HepG2 (cell line): ENCODE data around the gene FAM222B. TPM values are rescaled to one million over a fixed set of nuclear protein-coding genes. Genes with fewer than 3 reads are reported as not detected.

Source experiments
- ATM ChIP-seq: fragments of 450-650 bp; IDR thresholded peaks from 2 replicates; pipeline ENCODE4 v1.7.1; 2017; ENCODE audit warnings: mild to moderate bottlenecking, borderline replicate concordance
- GABPA ChIP-seq, 2 experiments: IDR thresholded peaks; 2 replicates each; pipeline ENCODE4 v1.6.1; 2011 to 2016; ENCODE audit warnings: low read depth in 2 of 2, low read length in 1 of 2, missing biosample characterization in 1 of 2, missing genetic modification characterization in 1 of 2
- HBP1 ChIP-seq: IDR thresholded peaks from 2 replicates; pipeline ENCODE4 v1.6.1; 2016; ENCODE audit warnings: low read depth, control low read depth
- HHEX ChIP-seq: IDR thresholded peaks from 2 replicates; pipeline ENCODE4 v1.6.1; 2016; ENCODE audit warnings: control low read depth
- NR2F1 ChIP-seq, 2 experiments: fragments of 450-650 bp in 1 of 2; formaldehyde crosslinking in 1 of 2; IDR thresholded peaks; 2 replicates each; pipeline versions ENCODE4 v1.5.0 to v1.6.1; 2016 to 2020; ENCODE audit warnings: mild to moderate bottlenecking in 1 of 2, missing compliant biosample characterization in 1 of 2, missing genetic modification reagents in 1 of 2, moderate library complexity in 1 of 2
- PHF8 ChIP-seq: sonication (generic); formaldehyde crosslinking; IDR thresholded peaks from 2 replicates; pipeline ENCODE4 v1.5.0; 2020; ENCODE audit warnings: missing genetic modification reagents
- PRMT3 ChIP-seq: sonication (generic); formaldehyde crosslinking; IDR thresholded peaks from 2 replicates; pipeline ENCODE4 v1.8.1; 2022; ENCODE audit warnings: low read depth, mild to moderate bottlenecking, moderate library complexity, missing genetic modification reagents, borderline replicate concordance
- SATB2 ChIP-seq: sonication (generic); formaldehyde crosslinking; IDR thresholded peaks from 2 replicates; pipeline ENCODE4 v1.5.0; 2020; ENCODE audit warnings: missing genetic modification reagents
- TGIF2 ChIP-seq: IDR thresholded peaks from 2 replicates; pipeline ENCODE4 v1.6.1; 2016; ENCODE audit warnings: control low read depth, missing compliant biosample characterization
- ZFP82 ChIP-seq: sonication (generic); formaldehyde crosslinking; IDR thresholded peaks from 2 replicates; pipeline ENCODE4 v1.5.1; 2020; ENCODE audit warnings: mild to moderate bottlenecking, missing genetic modification reagents, borderline replicate concordance
- ZNF207 ChIP-seq: fragments of 450-650 bp; IDR thresholded peaks from 2 replicates; pipeline ENCODE4 v1.6.1; 2016; ENCODE audit warnings: antibody characterized with exemption, borderline replicate concordance
- ZNF564 ChIP-seq: sonication (generic); formaldehyde crosslinking; IDR thresholded peaks from 2 replicates; pipeline ENCODE4 v1.8.1; 2023; ENCODE audit warnings: mild to moderate bottlenecking, missing genetic modification reagents
- ZNF879 ChIP-seq: sonication (generic); formaldehyde crosslinking; IDR thresholded peaks from 2 replicates; pipeline ENCODE4 v1.8.1; 2023; ENCODE audit warnings: missing genetic modification reagents
- polyA plus RNA-seq, 8 experiments: library from polyadenylated mRNA; depleted of rRNA in 3 of 8; stranded (reverse) in 7 of 8; unstranded in 1 of 8; fragments of >200 nt; fragmentation: Illumina TruSeq in 4 of 8; extraction: Trizol in 4 of 8; gene quantifications; 2 replicates each; pipeline versions ENCODE4 v1.2.1 to v1.2.3, GENCODE V29; 2011 to 2016; ENCODE audit warnings: low read depth in 4 of 8, missing spikeins in 1 of 8, mixed read lengths in 1 of 8; ENCODE audit not compliant: insufficient read depth in 1 of 8
- total RNA-seq, 5 experiments: library from RNA; depleted of rRNA; stranded (reverse); fragments of >200 nt; fragmentation: Illumina TruSeq; extraction: Trizol; gene quantifications; 2 replicates each; pipeline ENCODE4 v1.2.3, GENCODE V29; 2016; ENCODE audit warnings: low read depth in 1 of 5
- TF ChIP-seq, protein P1 (sequence below): sonication (generic); formaldehyde crosslinking; IDR thresholded peaks from 2 replicates; pipeline ENCODE4 v1.9.0; 2021; ENCODE audit warnings: missing genetic modification reagents, borderline replicate concordance
- TF ChIP-seq, protein P2 (sequence below): sonication (generic); formaldehyde crosslinking; IDR thresholded peaks from 2 replicates; pipeline ENCODE4 v1.4.0; 2020; ENCODE audit warnings: missing genetic modification reagents, borderline replicate concordance
- TF ChIP-seq, protein P3 (sequence below): sonication (generic); formaldehyde crosslinking; conservative IDR thresholded peaks from 2 replicates; pipeline ENCODE4 v1.4.0; 2020; ENCODE audit warnings: mild to moderate bottlenecking, missing genetic modification reagents, moderate library complexity
- TF ChIP-seq, protein P4 (sequence below): sonication (generic); formaldehyde crosslinking; IDR thresholded peaks from 2 replicates; pipeline ENCODE4 v1.4.0; 2020; ENCODE audit warnings: missing genetic modification reagents, borderline replicate concordance

Gene FAM222B
- total and polyA plus RNA-seq, 2 of the 13 experiments (the other 11 are each of a cell fraction or from before 2014, with no cell fraction given), result 3.5 to 7.3 TPM

GRCh38 chr17:28788100-28788499 is 54.5 kb downstream of the FAM222B start (continued):
- TF ChIP-seq, protein P1, sequence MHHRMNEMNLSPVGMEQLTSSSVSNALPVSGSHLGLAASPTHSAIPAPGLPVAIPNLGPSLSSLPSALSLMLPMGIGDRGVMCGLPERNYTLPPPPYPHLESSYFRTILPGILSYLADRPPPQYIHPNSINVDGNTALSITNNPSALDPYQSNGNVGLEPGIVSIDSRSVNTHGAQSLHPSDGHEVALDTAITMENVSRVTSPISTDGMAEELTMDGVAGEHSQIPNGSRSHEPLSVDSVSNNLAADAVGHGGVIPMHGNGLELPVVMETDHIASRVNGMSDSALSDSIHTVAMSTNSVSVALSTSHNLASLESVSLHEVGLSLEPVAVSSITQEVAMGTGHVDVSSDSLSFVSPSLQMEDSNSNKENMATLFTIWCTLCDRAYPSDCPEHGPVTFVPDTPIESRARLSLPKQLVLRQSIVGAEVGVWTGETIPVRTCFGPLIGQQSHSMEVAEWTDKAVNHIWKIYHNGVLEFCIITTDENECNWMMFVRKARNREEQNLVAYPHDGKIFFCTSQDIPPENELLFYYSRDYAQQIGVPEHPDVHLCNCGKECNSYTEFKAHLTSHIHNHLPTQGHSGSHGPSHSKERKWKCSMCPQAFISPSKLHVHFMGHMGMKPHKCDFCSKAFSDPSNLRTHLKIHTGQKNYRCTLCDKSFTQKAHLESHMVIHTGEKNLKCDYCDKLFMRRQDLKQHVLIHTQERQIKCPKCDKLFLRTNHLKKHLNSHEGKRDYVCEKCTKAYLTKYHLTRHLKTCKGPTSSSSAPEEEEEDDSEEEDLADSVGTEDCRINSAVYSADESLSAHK, result no peak
- no peak for TF ChIP-seq PHF8 (CRISPR knock-in tag)
- TF ChIP-seq SATB2 (CRISPR knock-in tag), result no peak
- no peak for TF ChIP-seq PRMT3 (CRISPR knock-in tag)
- TF ChIP-seq HHEX (CRISPR knock-in tag), result no peak
- TF ChIP-seq ZFP82 (CRISPR knock-in tag), result no peak
- no peak for TF ChIP-seq GABPA (IDR thresholded peaks at IDR 0.05; ENCODE audit: low read depth, low read length)
- TF ChIP-seq GABPA (CRISPR knock-in tag; IDR thresholded peaks at IDR 0.05; ENCODE audit: low read depth), result no peak
- TF ChIP-seq NR2F1 (CRISPR knock-in tag; IDR thresholded peaks at IDR 0.05), result 0 out of 4 replicates have a peak, but pooled peaks of 1 of the 2 experiments have one; percentile 18
- no peak for TF ChIP-seq ZNF207
- TF ChIP-seq ZNF564, result no peak
- TF ChIP-seq HBP1 (CRISPR knock-in tag), result no peak
- TF ChIP-seq ZNF879 (CRISPR knock-in tag), result no peak
- no peak for TF ChIP-seq ATM
- TF ChIP-seq, protein P2, sequence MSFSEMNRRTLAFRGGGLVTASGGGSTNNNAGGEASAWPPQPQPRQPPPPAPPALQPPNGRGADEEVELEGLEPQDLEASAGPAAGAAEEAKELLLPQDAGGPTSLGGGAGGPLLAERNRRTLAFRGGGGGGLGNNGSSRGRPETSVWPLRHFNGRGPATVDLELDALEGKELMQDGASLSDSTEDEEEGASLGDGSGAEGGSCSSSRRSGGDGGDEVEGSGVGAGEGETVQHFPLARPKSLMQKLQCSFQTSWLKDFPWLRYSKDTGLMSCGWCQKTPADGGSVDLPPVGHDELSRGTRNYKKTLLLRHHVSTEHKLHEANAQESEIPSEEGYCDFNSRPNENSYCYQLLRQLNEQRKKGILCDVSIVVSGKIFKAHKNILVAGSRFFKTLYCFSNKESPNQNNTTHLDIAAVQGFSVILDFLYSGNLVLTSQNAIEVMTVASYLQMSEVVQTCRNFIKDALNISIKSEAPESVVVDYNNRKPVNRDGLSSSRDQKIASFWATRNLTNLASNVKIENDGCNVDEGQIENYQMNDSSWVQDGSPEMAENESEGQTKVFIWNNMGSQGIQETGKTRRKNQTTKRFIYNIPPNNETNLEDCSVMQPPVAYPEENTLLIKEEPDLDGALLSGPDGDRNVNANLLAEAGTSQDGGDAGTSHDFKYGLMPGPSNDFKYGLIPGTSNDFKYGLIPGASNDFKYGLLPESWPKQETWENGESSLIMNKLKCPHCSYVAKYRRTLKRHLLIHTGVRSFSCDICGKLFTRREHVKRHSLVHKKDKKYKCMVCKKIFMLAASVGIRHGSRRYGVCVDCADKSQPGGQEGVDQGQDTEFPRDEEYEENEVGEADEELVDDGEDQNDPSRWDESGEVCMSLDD (CRISPR knock-in tag), result no peak
- TF ChIP-seq, protein P3, sequence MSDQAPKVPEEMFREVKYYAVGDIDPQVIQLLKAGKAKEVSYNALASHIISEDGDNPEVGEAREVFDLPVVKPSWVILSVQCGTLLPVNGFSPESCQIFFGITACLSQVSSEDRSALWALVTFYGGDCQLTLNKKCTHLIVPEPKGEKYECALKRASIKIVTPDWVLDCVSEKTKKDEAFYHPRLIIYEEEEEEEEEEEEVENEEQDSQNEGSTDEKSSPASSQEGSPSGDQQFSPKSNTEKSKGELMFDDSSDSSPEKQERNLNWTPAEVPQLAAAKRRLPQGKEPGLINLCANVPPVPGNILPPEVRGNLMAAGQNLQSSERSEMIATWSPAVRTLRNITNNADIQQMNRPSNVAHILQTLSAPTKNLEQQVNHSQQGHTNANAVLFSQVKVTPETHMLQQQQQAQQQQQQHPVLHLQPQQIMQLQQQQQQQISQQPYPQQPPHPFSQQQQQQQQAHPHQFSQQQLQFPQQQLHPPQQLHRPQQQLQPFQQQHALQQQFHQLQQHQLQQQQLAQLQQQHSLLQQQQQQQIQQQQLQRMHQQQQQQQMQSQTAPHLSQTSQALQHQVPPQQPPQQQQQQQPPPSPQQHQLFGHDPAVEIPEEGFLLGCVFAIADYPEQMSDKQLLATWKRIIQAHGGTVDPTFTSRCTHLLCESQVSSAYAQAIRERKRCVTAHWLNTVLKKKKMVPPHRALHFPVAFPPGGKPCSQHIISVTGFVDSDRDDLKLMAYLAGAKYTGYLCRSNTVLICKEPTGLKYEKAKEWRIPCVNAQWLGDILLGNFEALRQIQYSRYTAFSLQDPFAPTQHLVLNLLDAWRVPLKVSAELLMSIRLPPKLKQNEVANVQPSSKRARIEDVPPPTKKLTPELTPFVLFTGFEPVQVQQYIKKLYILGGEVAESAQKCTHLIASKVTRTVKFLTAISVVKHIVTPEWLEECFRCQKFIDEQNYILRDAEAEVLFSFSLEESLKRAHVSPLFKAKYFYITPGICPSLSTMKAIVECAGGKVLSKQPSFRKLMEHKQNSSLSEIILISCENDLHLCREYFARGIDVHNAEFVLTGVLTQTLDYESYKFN (CRISPR knock-in tag), result peak; percentile 58; the same call in 1 of the 2 replicates
- TF ChIP-seq, protein P4, sequence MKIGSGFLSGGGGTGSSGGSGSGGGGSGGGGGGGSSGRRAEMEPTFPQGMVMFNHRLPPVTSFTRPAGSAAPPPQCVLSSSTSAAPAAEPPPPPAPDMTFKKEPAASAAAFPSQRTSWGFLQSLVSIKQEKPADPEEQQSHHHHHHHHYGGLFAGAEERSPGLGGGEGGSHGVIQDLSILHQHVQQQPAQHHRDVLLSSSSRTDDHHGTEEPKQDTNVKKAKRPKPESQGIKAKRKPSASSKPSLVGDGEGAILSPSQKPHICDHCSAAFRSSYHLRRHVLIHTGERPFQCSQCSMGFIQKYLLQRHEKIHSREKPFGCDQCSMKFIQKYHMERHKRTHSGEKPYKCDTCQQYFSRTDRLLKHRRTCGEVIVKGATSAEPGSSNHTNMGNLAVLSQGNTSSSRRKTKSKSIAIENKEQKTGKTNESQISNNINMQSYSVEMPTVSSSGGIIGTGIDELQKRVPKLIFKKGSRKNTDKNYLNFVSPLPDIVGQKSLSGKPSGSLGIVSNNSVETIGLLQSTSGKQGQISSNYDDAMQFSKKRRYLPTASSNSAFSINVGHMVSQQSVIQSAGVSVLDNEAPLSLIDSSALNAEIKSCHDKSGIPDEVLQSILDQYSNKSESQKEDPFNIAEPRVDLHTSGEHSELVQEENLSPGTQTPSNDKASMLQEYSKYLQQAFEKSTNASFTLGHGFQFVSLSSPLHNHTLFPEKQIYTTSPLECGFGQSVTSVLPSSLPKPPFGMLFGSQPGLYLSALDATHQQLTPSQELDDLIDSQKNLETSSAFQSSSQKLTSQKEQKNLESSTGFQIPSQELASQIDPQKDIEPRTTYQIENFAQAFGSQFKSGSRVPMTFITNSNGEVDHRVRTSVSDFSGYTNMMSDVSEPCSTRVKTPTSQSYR (CRISPR knock-in tag), result no peak
- no peak for TF ChIP-seq TGIF2
